H1 (cell line): ENCODE measurements around the gene PTPRCAP.

ENCODE experiments used
- CBX8 ChIP-seq: fragments of 300-800, 300-1000 bp; sonication (generic); IDR thresholded peaks from 2 replicates; pipeline ENCODE4 v1.7.1; 2016; ENCODE audit warnings: low read depth, low read length, borderline replicate concordance
- CREB1 ChIP-seq: IDR thresholded peaks from 2 replicates; pipeline ENCODE4 v1.6.1; 2012; ENCODE audit warnings: inconsistent platforms

DNA sequence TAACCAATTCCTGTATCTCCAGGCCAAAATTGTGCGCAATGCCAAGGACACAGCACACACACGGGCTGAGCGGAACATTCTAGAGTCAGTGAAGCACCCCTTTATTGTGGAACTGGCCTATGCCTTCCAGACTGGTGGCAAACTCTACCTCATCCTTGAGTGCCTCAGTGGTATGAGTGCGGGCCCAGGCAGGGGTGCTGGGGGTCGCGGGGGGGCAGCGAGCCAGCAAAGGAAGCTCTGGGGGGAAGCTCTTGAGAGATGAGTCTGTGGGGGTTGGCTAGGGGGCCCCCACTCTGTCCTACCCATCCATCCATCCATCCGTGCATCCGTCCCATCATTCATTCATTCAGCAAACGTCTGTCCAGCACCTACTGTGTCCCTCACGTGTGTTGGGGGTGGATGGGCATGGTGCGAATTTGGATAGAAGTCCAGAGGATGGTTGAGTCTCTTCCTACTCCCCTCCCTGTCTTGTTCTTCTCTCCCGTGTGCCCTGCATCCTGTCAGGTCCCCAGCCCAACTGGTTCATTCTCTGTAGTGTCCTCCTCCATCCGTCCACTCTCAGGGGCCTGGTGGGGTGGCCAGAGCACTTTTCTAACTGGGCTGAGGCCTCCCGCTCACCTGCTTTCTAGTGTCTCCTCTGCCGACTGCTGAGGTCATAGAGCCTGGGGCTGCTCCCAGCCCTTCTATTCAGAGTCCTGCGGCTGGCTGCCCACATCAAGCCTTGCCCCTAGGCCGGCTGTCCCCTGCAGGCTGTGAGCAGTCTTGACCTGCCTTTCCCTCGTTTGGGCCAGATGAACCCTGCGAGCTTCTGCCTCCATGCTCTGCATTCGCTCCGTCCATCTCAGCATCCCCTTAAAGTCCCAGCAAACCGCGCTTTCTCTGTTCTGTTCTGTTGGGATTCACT, 5.9 kb downstream of the PTPRCAP start:
- TF ChIP-seq CREB1 (no peak), CBX8 (no peak)
